GM21737 (cell line): ENCODE results near the gene MOAP1.
"Not testable (repeated sequence)": the region's sequence is repeated elsewhere in the genome, so short reads cannot be mapped to it uniquely, and the experiment has no call there.

Experiments
- ATAC-seq: cut with Tn5 transposase; IDR thresholded peaks from one replicate; pipeline ENCODE4 v1.9.1; 2021; ENCODE audit warnings: mild to moderate bottlenecking, moderate library complexity; ENCODE audit not compliant: unreplicated experiment

The MOAP1 gene

DNA sequence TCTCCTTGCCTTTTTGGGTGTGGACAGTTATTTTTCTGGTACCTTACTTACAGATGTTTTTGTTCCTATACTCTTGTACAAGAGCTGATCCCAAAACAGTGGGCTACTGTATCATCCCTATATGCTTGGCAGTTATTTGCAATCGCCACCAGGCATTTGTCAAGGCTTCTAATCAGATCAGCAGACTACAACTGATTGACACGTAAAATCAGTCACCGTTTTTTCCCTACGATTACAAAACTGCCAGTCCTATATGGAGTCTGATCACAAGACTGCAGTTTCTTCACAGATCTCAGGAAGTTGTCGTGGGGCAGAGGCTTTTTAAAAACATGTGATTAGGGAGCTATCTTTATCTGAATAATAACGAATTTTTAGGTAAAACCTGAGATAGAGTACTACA lies 1.8 kb upstream of the MOAP1 start:
- no peak for ATAC-seq

DNA sequence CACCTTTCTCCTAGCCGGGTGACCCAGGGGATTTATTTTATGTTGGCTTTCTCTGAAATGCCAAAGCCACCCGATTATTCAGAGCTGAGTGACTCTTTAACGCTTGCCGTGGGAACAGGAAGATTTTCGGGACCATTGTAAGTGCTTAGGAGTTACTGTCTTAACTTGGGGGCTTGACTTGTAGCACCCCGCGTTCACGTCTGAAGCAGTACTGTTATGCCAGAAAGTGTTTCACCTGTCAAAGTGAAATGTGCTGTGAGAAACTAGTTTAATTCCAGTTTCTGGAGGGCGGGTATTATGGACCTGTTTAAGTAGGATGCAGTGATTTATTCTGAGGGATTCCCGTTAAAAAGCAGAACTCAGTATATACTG lies 638 bp upstream of the MOAP1 start:
- no peak for ATAC-seq

DNA sequence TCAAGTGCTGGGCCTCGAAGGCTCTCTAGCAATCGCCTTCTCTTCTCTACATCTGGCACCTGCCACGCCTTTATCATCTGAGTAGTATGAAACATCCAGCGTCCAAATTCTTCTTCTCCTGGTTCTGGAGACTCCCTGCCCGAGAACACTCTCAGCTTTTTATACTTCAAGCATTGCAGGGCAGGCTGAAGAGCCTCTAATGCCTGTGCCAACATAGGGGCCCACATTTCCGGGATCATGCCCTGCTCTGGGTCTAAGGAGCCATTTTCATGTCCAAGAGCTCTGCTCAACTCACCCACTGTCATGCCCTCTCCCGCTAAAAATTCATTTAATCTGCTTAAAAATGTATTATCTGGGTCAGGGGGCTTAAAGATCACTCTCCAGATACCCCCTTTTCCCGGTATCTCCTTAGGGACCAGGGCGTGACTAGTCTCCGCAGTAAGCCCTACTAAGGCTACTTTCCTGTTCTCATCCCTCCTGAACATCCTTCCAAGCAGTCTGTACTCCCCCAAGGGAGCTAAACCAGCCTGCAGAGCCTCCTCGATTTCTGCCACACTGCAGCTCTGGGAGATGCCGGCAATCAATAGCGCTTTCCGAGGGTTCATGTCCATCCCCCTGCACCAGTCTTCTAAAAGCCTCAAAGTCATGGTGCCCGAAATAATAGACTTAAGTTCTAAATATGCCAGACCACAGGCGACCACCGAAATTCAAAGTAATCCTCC lies 940 bp downstream of the MOAP1 start:
- ATAC-seq: no peak

DNA sequence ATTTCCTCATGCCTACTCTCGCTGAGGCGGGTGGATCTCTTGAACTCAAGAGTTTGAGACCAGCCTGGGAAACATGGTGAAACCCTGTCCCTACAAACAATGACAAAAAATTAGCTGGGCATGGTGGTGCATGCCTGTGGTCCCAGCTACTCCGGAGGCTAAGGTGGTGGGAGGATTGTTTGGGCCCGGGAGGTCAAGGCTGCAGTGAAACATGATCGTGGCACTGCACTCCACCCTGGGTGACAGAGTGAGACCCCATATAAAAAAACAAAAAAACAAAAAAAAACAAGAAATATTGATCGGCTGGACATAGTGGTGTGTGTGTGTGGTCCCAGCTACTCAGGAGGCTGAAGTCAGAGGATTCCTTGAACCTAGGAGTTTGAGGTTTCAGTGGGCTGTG lies 9.2 kb downstream of the MOAP1 start:
- no peak for ATAC-seq

DNA sequence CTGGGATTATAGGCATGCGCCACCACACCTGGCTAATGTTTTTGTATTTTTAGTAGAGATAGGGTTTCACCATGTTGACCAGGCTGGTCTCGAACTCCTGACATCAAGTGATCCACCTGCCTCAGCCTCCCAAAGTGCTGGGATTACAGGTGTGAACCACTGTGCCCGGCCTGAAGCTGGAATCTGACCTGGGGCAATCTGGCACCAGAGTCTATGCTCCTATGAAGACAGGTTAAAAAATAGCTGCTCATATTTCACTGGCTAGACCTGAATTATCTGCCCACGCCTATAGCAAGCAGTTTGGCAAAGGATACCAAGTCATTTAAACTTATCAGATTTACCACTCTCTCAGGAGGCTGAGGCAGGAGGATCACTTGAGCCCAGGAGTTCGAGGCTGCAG lies 10.0 kb downstream of the MOAP1 start:
- ATAC-seq: not testable (repeated sequence)

DNA sequence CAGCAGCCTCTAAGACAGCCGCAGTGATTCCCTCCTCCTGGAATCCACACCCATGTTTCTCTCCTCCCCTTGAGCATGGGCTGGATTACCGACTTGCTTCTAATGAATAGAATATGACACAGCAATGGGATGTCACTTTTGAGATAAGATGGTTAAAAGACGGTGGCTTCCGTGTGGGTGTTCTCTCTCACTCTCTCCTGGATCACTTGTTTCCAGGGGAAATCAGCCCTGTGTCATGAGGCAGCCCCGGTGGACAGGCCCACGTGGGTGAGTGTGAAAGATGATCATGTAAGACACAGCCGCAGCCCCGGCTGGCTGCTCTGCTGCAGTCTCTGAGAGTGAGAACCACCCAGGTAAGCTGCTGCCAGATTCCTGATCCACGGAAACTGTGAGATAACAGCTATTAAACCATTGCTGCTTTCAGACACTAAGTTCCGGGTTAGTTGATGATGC lies 10.7 kb downstream of the MOAP1 start:
- no peak for ATAC-seq

DNA sequence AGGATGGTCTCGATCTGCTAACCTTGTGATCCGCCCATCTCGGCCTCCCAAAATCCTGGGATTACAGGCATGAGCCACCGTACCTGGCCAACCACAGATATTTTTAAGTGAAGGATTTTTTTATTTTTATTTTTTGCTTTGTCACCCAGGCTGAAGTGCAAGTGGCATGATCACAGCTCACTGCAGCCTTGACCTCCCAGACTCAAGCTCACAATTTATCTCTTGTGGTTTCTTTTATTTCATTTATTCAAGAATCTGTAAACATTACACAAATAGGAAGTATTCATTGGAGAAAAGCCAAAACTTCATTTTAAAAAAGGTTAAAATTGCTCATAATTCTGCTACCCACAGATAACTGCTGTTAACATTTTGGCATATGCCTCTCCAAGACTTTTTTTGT lies 13.3 kb downstream of the MOAP1 start:
- no peak for ATAC-seq

DNA sequence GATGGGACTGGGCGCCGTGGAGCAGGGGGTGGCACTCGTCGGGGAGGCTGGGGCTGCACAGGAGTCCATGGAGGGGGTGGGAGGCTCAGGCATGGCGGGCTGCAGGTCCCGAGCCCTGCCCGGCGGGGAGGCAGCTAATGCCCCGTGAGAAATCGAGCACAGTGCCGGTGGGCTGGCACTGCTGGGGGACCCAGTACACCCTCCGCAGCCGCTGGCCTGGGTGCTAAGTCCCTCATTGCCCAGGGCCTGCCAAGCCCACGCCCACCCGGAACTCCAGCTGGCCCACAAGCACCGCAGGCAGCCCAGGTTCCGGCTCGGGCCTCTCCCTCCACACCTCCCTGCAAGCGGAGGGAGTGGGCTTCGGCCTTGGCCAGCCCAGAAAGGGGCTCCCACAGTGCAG lies 14.6 kb downstream of the MOAP1 start:
- ATAC-seq: not testable (repeated sequence)

DNA sequence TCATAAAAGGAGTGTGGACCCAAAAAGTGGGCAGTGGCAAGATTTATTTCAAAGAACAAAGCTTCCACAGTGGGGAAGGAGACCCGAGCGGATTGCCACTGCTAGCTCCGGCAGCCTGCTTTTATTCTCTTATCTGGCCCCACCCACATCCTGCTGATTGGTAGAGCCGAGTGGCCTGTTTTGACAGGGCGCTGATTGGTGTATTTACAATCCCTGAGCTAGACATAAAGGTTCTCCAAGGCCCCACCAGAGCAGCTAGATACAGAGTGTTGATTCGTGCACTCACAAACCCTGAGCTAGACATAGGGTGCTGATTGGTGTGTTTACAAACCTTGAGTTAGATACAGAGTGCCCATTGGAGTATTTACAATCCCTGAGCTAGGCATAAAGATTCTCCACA lies 15.1 kb downstream of the MOAP1 start:
- ATAC-seq: not testable (repeated sequence)

DNA sequence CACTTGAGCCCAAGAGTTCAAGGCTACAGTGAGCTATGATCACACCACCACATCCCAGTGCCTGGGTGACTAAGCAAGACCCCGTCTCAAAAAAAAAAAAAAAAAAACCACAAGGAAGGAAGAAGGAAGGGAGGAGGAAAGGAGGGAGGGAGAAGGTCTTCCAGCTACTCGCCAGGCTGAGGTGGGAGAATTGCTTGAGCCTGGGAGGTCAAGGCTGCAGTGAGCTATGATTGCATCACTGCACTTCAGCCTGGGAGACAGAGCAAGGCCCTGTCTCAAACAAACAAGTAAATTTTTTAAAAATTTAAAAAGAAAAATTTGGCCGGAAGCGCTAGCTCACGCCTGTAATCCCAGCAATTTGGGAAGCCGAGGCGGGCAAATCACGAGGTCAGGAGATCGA lies 16.1 kb downstream of the MOAP1 start:
- ATAC-seq: not testable (repeated sequence)

DNA sequence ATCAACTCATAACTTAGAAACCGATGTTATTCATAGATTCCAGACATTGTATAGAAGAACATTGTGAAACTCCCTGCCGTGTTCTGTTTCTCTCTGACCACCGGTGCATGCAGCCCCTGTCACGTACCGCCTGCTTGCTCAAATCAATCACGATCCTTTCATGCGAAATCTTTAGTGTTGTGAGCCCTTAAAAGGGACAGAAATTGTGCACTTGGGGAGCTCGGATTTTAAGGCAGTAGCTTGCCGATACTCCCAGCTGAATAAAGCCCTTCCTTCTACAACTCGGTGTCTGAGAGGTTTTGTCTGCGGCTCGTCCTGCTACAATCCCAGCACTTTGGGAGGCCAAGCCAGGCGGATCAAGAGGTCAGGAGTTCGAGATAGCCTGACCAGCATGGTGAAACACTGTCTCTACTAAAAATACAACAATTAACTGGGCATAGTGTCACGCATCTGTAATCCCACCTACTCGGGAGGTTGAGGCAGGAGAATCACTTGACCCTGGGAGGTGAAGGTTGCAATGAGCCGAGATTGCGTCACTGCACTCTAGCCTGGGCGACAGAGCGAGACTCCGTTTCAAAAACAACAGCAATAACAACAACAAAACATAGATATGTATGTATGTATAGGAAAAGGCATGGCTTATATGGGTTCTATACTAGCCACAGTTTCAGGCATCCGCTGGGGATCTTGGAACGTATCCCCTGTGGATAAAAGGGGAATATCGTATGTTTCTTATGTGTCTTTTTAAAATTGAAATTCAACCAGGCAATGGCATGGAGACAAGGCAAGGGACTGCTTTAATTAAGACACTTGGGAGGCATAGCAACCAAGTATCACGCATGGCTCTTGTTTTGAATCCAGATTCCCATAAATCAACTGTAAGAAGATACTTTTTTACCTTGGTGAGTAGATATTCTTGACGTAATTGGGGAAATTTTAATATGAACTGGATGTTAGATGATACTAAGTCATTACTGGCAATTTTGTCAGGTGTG lies 19.1 kb downstream of the MOAP1 start:
- ATAC-seq: not testable (repeated sequence)

DNA sequence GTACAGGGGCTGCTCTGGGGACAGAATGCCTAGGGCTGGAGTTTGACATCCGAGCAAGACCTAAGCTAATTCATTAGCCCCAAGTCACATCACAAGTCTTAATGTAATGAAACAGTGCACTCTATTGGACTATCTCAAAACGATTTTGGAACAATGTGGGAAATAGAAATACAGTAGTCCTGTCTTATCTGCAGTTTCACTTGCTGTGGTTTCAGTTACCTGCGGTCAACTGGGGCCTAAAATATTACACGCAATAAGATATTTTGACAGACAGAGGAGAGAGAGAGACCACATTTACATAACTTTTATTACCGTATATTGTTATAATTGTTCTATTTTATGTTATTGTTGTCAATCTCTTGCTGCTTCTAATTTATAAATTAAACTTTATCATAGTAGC lies 21.1 kb downstream of the MOAP1 start:
- ATAC-seq: no peak

DNA sequence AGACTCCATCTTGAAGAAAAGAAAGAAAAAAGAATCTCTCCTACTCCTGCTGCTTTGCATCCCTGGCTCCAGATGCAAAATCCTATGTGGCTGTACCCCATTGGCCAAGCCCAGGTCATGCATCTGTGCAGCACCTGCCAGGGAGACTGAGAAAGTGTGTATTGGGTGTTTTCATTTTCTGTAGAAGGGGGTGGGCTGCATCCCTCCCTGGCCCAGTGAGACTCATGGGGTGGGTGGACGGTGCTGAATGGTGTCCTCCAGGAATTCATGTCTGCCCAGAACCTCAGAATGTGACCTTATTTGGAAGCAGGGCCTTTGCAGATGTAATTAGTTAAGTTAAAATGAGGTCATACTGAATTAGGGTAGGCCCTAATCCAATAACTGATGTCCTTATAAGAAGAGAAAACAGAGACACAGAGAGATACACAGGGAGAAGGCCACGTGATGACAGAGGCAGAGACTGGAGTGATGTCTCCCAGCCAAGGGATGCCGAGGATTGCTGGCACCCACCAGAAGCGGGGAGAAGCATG lies 23.2 kb downstream of the MOAP1 start:
- ATAC-seq: no peak

DNA sequence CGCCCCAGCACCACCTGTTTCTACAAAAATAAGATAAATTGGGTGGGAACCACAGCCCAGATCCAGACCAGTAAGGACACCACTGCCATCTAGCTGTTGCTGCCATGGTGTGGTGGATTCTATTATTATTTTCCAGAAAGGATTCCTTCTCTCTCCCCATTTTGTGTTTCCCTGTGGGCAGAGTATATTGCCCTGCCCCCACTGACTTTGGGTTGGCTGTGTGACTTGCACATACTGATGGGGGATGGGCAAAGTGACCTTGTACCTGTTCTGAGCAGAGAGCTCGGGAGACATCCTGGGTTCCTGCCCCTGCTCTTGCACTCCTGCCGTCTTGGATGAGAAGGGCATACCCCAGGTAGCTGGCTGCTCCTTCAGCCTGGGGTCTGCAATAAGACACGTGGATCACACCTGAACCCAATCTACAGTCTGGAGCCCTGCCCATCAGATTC lies 24.3 kb downstream of the MOAP1 start:
- no peak for ATAC-seq

DNA sequence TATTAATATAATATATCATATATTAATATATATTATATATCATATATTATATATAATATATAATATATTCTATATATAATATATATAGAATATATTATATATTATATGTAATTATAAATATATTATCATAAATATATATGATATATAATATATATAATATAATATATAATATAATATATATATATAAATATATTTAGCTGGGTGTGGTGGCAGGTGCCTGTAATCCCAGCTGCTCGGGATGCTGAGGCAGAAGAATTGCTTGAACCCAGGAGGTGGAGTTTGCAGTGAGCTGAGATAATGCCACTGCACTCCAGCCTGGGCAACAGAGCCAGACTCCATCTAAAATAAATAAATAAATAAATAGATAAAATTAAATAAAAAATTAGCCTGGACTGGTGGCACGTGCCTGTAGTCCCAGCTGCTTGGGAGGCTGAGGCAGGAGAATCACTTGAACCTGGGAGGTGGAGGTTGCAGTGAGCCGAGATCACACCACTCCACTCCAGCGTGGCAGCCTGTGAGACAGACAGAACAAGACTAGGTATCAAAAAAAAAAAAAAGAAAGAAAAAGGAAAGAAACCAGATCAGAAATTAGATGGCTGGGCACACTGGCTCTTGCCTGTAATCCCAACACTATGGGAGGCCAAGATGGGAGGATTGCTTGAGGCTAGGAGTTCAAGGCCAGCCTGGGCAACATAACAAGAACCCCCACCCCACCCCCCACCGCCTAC lies 24.9 kb downstream of the MOAP1 start:
- ATAC-seq: not testable (repeated sequence)

DNA sequence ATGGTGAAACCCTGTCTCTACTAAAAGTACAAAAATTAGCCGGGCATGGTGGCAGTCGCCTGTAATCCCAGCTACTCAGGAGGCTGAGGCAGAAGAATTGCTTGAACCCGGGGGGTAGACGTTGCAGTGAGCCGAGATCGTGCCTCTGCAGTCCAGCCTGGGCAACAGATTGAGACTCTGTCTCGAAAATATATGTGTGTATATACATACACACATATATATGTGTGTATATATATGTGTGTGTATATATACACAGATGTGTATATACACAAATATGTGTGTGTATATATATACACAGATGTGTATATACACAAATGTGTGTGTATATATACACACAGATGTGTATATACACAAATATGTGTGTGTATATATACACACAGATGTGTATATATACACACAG lies 26.3 kb downstream of the MOAP1 start:
- not testable (repeated sequence) for ATAC-seq

DNA sequence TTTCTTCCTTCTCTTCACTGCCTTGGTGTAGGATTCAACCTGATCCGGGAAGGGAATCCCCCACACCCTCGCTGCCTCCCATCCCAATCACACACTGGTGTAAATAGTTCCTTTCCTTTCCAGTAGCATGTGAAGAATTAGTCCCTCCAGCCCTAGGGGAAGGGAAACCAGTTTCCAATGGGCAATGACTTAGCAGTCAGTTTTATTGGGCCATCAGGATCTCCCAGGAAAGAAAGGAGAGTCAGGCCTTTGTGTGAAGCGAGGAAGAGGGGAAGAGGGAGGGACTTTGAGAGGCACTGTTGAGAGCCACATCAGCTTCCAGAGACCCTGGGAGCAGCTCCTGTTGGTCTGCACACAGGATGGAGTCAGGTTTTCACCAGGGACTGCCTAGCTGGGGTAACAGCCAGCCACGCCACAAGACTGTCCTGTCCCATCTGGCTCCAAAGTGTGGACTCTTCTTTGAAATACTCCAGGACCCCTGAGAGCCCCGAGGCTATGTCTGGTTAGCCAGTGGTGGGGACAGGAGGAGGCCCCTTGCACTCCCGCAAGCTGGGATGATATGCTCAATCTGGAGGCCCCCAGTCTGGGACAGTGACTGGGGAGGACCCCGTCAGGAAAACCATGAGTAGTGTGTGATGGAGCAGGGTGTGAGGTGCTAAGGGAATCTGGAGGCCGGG lies 27.9 kb downstream of the MOAP1 start:
- no peak for ATAC-seq

DNA sequence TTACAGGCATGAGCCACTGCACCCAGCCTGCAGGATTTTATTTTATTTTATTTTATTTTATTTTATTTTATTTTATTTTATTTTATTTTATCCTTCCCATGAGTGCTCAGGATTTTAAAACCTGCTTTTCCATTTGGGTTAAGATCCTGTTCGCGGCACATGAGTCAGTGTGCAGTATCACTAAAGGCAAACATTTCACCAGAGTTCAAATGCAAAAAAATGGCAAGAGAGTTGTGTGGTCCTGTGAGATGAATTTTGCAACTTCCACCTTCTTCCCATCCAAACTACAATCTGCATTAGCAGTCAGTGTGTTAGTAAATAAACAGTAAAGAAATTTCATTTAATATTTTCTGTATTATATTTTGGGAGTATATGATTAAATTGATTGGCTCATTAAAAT lies 29.0 kb downstream of the MOAP1 start:
- ATAC-seq: no peak

DNA sequence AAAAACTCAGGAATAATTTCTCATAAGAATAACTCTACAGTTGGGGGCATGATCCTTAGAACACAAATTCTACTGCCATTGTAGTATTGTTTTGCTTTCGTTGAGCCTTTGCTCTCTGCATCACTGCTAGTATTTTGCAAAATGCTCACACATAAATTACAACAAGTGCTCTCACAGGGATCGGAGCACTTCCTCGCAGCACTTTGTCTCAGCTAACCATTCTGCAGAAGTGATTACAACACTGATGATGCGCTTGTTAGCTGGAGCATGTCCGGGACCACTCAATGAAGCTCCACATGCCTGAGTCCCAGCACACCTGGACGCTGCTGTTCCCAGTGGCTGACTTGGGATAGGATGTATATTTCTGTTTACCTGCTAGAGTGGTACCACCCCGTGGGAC lies 31.6 kb downstream of the MOAP1 start:
- no peak for ATAC-seq
